Endothelial cell of umbilical vein (primary cell): ENCODE results near the gene GIPC3.

ENCODE experiments used
- CTCF ChIP-seq, 2 donors: IDR thresholded peaks; 1 replicate in 1 of 2; 2 replicates in 1 of 2; pipeline ENCODE4 v1.5.1; 2011; ENCODE audit warnings: low read length in 2 of 2, mild to moderate bottlenecking in 2 of 2, moderate library complexity in 2 of 2, control low read depth in 1 of 2, inconsistent platforms in 1 of 2, low read depth in 1 of 2; ENCODE audit not compliant: insufficient read depth in 1 of 2; ENCODE audit errors: extremely low read depth in 1 of 2
- POLR2AphosphoS5 ChIP-seq: IDR thresholded peaks from 2 replicates; pipeline ENCODE4 v1.6.1; 2012; ENCODE audit warnings: low read depth, mild to moderate bottlenecking, control low read depth, low read length, moderate library complexity; ENCODE audit not compliant: insufficient read depth

- TF ChIP-seq POLR2AphosphoS5 (no peak), CTCF (IDR thresholded peaks at IDR 0.05; ENCODE audit: extremely low read depth in 1 of 2, insufficient read depth in 1 of 2, low read depth in 1 of 2, low read length in 2 of 2) (no peak)
Observed at GRCh38 chr19:3577723-3578344, 7.4 kb upstream of the GIPC3 start.
